T-helper 1 cell treated with Interleukin-12 subunit alpha and Interleukin-12 subunit beta and Interleukin-4 antibody, amounts not matched to agents 30 ng/mL and 1 ng/mL, for 36 hours (primary cell): Measurements from ENCODE around the gene PHRF1. TPM values are rescaled to one million over a fixed set of nuclear protein-coding genes. Genes with fewer than 3 reads are reported as not detected.

ENCODE experiments used
- intact Hi-C: fragments of 100-400 bp; cut with micrococcal nuclease; formaldehyde crosslinking; loops from one replicate; pipeline ENCODE4 v1.15.1; 2024
- total RNA-seq: library from RNA; stranded (reverse); gene quantifications from 2 replicates; pipeline ENCODE4 v1.2.3, GENCODE V29; 2022

The PHRF1 gene
- total RNA-seq, 1 donor from 2014 or later = 51.2 TPM

DNA sequence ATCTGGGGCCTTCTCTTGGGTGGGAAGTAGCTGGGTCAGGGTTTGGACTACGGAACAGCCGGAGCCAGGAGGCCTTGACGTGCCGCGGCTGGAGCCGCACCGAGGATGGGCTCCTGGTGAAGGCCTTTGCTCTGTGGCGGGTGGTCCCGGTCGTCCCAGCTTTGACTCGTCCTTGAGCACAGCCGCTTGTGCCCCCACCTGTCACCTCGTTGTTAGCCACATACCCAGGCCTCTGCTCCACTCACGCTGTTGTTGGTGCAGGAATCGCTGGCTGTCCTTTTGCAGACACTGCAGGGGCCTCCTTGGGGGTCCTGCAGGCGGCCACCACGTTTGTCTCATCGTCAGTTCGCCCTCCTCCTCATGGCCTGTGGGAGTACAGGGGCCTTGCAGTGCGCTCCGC, 17.1 kb downstream of the PHRF1 start:
- intact Hi-C loops = no loop called here

DNA sequence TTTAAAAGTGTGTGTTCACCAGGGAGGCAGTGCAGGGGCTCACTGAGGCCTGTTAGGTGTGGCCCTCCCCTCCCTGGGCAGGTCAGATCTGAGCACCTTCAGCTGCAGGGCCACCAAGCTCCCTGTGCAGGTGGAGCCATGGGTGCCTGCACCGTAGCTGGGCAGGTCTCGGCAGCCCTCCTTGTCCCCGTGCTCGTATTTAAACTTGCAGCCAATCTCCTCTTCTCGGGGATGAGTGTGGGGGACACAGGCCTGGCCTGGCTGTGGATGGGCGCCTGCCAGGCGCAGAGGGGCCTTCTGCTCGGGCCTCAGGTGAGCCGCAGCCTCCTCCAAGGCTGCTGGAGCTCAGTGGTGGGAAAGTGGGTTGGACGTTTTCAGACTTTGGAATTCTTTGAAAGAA, 19.1 kb downstream of the PHRF1 start:
- intact Hi-C loops = no loop called here

DNA sequence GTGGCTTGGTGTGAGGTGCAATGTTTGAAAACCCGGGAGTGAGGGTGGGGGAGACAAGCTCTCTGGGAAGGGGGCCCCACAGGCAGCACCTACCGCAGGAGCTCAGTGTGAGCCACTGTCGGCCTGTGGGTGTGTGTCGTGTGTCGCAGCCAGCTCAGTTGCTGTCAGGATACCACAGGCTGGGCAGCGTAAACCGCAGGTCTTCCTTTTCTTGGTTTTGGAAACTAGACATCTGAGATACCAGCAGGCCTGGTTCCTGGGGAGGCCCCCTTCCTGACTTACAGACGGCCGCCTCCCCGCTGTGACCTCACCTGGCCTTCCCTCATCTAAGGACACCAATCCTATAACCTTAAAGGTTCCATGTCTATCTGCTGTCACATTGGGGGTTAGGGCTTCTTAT, 20.1 kb downstream of the PHRF1 start:
- intact Hi-C loops = no loop called here

- intact Hi-C loops = no loop called here
Measured at GRCh38 chr11:597166-597725, 21.0 kb downstream of the PHRF1 start.

GRCh38 chr11:598005-598680, 21.9 kb downstream of the PHRF1 start:
- intact Hi-C loops = no loop called here

DNA sequence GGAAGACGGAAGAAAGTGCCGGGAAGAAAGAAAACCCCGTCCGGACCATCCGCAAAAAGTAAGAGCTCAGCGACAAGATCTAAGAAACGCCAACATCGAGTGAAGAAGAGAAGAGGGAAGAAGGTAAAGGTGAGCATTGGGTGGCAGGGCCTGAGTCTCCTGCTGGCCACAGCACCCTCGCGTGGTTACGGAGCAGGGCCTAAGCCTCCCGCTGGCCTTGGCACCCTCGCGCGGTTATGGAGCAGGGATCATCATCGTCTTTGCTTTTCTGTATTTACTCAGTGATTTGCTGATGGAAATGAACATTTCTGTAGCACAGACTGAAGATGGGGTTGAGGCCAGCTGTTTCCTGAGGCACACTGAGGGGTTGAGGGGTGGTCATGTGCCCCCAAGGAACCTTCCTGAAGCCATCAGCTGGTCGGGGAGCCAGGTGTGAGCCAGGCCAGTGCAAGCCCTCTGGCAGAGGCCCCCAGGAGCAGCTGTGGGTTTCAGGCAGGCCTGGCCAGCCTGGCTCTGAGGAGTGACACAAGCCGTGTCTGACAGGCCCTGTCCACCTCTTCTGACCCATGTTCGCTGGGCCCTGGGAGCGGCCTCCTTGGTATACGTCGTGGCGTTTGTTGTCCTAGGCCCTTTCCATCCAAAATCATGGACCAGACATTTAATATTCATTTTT, 25.4 kb downstream of the PHRF1 start:
- intact Hi-C loops = no loop called here

DNA sequence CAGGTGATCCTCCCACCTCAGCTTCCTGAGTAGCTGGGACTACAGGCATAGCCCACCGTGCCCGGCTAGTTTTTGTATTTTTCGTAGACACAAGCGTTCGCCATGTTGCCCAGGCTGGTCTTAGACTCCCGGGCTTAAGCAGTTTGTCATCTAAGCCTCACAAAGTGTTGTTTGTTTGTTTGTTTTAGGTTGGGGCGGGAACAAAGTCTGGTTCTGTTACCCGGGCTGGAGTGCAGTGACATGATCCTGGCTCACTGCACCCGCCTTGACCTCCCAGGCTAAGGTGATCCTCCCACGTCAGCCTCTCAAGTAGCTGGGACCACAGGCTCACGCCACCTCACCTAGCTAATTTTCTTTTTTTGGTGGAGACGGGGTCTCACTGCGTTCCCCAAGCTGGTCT, 26.9 kb downstream of the PHRF1 start:
- intact Hi-C loops = no loop called here

GRCh38 chr11:605286-606129, 29.2 kb downstream of the PHRF1 start:
- intact Hi-C loops = no loop called here

GRCh38 chr11:606245-606644, 30.0 kb downstream of the PHRF1 start:
- intact Hi-C loops = no loop called here

DNA sequence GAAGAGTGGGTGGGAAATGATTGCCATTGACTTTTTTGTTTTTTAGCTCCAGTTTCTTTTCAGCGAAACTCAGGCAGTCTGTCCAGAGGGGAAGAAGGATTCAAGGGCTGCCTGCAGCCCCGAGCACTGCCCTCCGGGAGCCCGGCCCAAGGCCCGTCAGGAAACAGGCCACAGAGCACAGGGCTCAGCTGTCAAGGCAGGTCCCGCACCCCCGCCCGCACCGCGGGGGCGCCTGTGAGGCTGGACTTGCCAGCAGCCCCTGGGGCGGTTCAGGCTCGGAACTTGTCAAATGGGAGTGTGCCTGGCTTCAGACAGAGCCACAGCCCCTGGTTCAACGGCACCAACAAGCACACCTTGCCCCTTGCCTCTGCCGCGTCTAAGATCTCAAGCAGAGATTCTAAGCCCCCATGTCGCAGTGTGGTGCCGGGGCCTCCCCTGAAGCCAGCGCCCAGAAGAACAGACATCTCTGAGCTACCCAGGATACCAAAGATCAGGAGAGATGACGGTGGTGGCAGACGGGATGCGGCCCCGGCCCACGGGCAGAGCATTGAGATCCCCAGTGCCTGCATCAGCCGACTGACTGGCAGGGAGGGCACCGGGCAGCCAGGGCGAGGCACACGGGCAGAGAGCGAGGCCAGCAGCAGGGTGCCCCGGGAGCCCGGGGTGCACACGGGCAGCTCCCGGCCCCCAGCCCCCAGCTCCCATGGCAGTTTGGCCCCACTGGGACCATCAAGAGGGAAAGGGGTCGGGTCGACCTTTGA, 30.9 kb downstream of the PHRF1 start:
- intact Hi-C loops = no loop called here

DNA sequence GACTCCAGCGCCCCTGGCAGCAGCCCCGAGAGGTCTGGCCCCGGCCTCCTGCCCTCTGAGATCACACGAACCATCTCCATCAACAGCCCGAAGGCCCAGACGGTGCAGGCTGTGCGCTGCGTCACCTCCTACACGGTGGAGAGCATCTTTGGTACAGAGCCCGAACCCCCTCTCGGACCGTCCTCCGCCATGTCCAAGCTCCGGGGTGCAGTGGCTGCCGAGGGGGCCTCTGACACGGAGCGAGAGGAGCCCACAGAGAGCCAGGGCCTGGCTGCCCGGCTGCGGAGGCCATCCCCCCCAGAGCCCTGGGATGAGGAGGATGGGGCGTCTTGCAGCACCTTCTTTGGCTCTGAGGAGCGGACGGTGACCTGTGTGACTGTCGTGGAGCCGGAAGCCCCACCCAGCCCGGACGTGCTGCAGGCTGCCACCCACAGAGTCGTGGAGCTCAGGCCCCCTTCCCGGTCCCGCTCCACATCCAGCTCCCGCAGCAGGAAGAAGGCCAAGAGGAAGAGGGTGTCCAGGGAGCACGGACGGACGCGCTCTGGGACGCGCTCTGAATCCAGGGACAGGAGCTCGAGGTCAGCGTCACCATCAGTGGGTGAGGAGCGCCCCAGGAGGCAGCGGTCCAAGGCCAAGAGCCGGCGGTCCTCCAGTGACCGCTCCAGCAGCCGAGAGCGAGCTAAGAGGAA, 31.8 kb downstream of the PHRF1 start:
- intact Hi-C loops = no loop called here

DNA sequence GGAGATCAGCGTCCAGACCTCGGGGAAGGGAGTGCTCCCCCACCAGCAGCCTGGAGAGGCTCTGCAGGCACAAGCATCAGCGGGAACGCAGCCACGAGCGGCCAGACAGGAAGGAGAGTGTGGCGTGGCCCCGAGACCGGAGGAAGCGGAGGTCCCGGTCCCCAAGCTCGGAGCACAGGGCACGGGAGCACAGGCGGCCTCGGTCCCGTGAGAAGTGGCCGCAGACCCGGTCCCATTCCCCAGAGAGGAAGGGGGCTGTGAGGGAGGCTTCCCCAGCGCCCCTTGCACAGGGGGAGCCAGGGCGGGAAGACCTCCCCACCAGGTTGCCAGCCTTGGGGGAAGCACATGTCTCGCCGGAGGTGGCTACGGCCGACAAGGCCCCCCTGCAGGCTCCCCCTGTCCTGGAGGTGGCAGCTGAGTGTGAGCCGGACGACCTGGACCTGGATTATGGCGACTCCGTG, 32.6 kb downstream of the PHRF1 start:
- intact Hi-C loops = no loop called here

GRCh38 chr11:609341-609811, 33.1 kb downstream of the PHRF1 start:
- intact Hi-C loops = no loop called here

DNA sequence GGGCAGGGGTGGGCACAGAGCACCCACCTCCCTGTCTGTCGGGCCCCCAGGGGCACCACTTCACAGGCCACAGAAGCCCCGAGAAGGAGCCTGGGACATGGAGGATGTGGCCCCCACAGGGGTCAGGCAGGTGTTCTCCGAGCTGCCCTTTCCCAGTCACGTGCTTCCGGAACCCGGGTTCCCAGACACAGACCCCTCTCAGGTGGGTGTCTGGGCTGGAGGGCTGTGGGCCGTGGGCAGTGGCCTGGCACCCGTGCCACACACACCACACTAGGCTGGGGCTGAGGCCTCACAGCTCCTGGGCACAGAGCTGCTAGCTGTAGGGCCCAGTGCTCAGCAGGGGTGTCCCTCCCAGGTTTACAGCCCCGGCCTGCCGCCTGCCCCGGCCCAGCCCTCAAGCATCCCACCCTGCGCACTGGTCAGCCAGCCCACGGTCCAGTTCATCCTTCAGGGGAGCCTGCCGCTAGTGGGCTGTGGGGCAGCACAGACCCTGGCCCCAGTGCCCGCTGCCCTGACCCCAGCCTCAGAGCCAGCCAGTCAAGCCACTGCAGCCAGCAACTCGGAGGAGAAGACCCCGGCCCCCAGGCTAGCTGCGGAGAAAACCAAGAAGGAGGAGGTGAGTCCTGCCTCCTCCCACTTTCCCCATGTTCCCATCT, 34.0 kb downstream of the PHRF1 start:
- intact Hi-C loops = no loop called here

DNA sequence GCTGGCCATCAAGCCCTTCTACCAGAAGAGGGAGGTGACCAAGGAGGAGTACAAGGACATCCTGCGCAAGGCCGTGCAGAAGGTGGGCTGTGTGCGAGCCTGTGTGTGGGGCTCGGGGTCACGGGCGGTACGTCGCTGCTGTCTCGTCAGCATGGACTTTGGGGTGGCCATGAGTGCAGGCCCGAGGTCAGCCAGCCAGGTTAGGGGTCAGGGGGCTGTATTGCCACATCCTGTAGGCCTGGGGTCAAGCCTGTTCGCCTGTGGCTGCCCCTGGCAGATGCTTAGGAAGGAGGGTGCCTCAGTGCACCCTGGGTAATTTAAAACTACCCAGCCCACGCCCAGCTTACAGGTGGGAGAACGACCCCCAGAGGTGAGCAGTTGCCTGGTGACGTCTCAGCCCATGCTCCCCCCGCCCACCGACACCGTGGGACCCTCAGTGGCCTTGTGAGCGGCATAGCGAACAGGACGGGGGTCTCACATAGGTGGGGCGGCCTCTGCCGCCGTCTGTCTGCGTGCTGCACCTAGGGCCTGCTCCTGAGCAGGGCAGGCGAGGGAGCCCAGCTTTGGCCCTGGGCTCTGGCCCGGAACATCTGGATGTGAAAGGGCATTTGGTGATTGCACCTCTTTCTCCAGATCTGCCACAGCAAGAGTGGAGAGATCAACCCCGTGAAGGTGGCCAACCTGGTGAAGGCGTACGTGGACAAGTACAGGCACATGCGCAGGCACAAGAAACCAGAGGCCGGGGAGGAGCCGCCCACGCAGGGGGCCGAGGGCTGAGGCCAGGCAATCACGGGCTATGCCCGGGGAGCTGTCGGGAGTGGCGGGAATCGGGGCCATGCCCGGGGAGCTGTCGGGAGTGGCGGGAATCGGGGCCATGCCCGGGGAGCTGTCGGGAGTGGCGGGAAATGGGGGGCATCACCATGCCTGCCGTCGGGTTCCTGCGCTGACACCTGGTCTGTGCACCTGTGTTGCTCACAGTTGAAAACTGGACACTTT, 35.0 kb downstream of the PHRF1 start:
- intact Hi-C loops = no loop called here

- intact Hi-C loops = no loop called here
Measured at GRCh38 chr11:612201-612960, 36.1 kb downstream of the PHRF1 start.

DNA sequence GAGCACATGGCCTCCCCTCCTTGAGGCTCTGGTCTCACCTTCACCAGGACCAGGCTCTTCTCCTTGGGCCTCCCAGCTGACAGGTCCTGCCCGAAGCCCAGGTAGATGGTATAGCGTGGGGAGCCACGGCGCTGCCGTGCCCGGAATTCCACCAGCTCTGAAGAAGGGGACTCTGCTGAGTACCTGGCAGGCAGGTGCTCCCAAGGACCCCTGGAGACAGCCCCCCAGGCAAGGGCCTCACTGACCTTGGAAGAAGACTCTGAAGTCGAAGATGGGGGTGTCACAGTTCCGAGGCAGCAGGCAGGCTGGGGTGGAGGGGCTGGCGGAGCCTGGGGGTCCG, 36.7 kb downstream of the PHRF1 start:
- intact Hi-C loops = no loop called here

GRCh38 chr11:613369-613968, 37.2 kb downstream of the PHRF1 start:
- intact Hi-C loops = no loop called here
